KMS-11 (cell line): ENCODE results near the gene RNU6-9.

ENCODE experiments used
- H2AFZ ChIP-seq: fragments of 200-600 bp; sonication (generic); 2 replicates; pipeline ENCODE4 v1.6.1; 2016; ENCODE audit warnings: antibody characterized with exemption, mixed run types, low read depth
- H3K27ac ChIP-seq: fragments of 200-600 bp; sonication (generic); 2 replicates; pipeline ENCODE4 v1.6.1; 2016; ENCODE audit warnings: mild to moderate bottlenecking, mixed run types
- H3K27me3 ChIP-seq: fragments of 200-600 bp; sonication (generic); 2 replicates; pipeline ENCODE4 v1.6.1; 2017; ENCODE audit warnings: mild to moderate bottlenecking, low read depth, mixed run types, moderate library complexity; ENCODE audit not compliant: insufficient read depth
- H3K36me3 ChIP-seq: fragments of 200-600 bp; sonication (generic); 2 replicates; pipeline ENCODE4 v1.6.1; 2017; ENCODE audit warnings: mild to moderate bottlenecking, mixed run types; ENCODE audit not compliant: insufficient read depth
- H3K4me1 ChIP-seq: fragments of 200-600 bp; sonication (generic); 2 replicates; pipeline ENCODE4 v1.6.1; 2016; ENCODE audit warnings: mild to moderate bottlenecking, low read depth, mixed run types; ENCODE audit not compliant: poor library complexity, severe bottlenecking
- H3K4me2 ChIP-seq: fragments of 200-600 bp; sonication (generic); 2 replicates; pipeline ENCODE4 v1.7.0; 2016; ENCODE audit warnings: mild to moderate bottlenecking, mixed run types
- H3K4me3 ChIP-seq: fragments of 200-600 bp; sonication (generic); IDR thresholded peaks from 2 replicates; pipeline ENCODE4 v1.6.1; 2017; ENCODE audit warnings: low read depth, low read length, mixed read lengths; ENCODE audit not compliant: insufficient read depth
- H3K79me2 ChIP-seq: fragments of 200-600 bp; sonication (generic); 2 replicates; pipeline ENCODE4 v1.6.1; 2016; ENCODE audit warnings: low read depth, mixed run types; ENCODE audit not compliant: insufficient read depth
- H3K9ac ChIP-seq: fragments of 200-600 bp; sonication (generic); 2 replicates; pipeline ENCODE4 v1.6.1; 2016; ENCODE audit warnings: mild to moderate bottlenecking, mixed run types
- H4K20me1 ChIP-seq: fragments of 200-600 bp; sonication (generic); 2 replicates; pipeline ENCODE4 v1.6.1; 2016; ENCODE audit warnings: mild to moderate bottlenecking, mixed run types; ENCODE audit not compliant: insufficient read depth
- CTCF ChIP-seq: fragments of 200-600 bp; sonication (generic); conservative IDR thresholded peaks from 2 replicates; pipeline ENCODE4 v1.6.1; 2017; ENCODE audit warnings: low read depth, mild to moderate bottlenecking, antibody characterized with exemption, low read length, moderate library complexity, mixed read lengths

Gene RNU6-9

GRCh38 chr19:884420-885211 is 8.7 kb upstream of the RNU6-9 start:
- H3K27ac ChIP-seq: no peak overlapping the region
- no peaks in the 10 kb centered on the region for H3K36me3 ChIP-seq
- no peaks in the 10 kb centered on the region for H3K4me1 ChIP-seq
- H3K79me2 ChIP-seq: no peaks in the 10 kb centered on the region
- H3K27me3 ChIP-seq: no peaks in the 10 kb centered on the region
- no peaks in the 10 kb centered on the region for H4K20me1 ChIP-seq
- no peak overlapping the region for H2AFZ ChIP-seq
- no peak overlapping the region for H3K4me3 ChIP-seq
- H3K9ac ChIP-seq: no peak overlapping the region
- no peak overlapping the region for H3K4me2 ChIP-seq
- TF ChIP-seq CTCF: no peak

GRCh38 chr19:885536-886224 is 7.6 kb upstream of the RNU6-9 start:
- no peak for TF ChIP-seq CTCF
- Histone ChIP-seq H3K36me3 (no peaks in the 10 kb centered on the region), H3K4me2 (no peak overlapping the region), H3K4me1 (no peaks in the 10 kb centered on the region), H3K27ac (no peak overlapping the region), H2AFZ (no peak overlapping the region), H3K27me3 (no peaks in the 10 kb centered on the region), H4K20me1 (no peaks in the 10 kb centered on the region), H3K9ac (no peak overlapping the region), H3K79me2 (no peaks in the 10 kb centered on the region), H3K4me3 (no peak overlapping the region)

GRCh38 chr19:887072-887471 is 6.2 kb upstream of the RNU6-9 start:
- TF ChIP-seq CTCF: no peak
- Histone ChIP-seq H4K20me1 (no peaks in the 10 kb centered on the region), H3K9ac (no peak overlapping the region), H3K4me2 (no peak overlapping the region), H3K27ac (no peak overlapping the region), H3K36me3 (no peaks in the 10 kb centered on the region), H3K4me1 (no peaks in the 10 kb centered on the region), H2AFZ (no peak overlapping the region), H3K79me2 (peaks cover 4% of the 10 kb centered on the region; the same call in 1 of the 2 replicates), H3K27me3 (no peaks in the 10 kb centered on the region), H3K4me3 (no peak overlapping the region)

- H3K79me2 ChIP-seq: peaks cover 9% of the 10 kb centered on the region; the same call in 1 of the 2 replicates
- H3K4me1 ChIP-seq: no peaks in the 10 kb centered on the region
- H3K9ac ChIP-seq: no peak overlapping the region
- H3K27me3 ChIP-seq: no peaks in the 10 kb centered on the region
- H3K4me2 ChIP-seq: no peak overlapping the region
- H4K20me1 ChIP-seq: no peaks in the 10 kb centered on the region
- H2AFZ ChIP-seq: no peak overlapping the region
- H3K4me3 ChIP-seq: no peak overlapping the region
- no peaks in the 10 kb centered on the region for H3K36me3 ChIP-seq
- TF ChIP-seq CTCF: no peak
- H3K27ac ChIP-seq: no peak overlapping the region
These were observed 5.7 kb upstream of the RNU6-9 start for GRCh38 chr19:887599-887998.
